Uterus (tissue), 4 donors: ENCODE data around the gene NDUFB10. TPM values are rescaled to one million over a fixed set of nuclear protein-coding genes. Genes with fewer than 3 reads are reported as not detected.

Source experiments
- DNase-seq, 2 donors: peaks; one replicate each; pipeline ENCODE4 v3.0.0-alpha.2; 2019 to 2020
- H3K27ac ChIP-seq, 2 donors: fragments of 200-600 bp; sonication (generic); 1 replicate in 1 of 2; 2 replicates in 1 of 2; pipeline ENCODE4 v1.5.1; 2016 to 2018
- H3K27me3 ChIP-seq, 2 donors: fragments of 200-600 bp; sonication (generic); one replicate each; pipeline ENCODE4 v1.5.1; 2018 to 2019; ENCODE audit warnings: control low read depth in 1 of 2
- H3K36me3 ChIP-seq, 2 donors: fragments of 200-600 bp; sonication (generic); one replicate each; pipeline ENCODE4 v1.5.1; 2019; ENCODE audit warnings: control low read depth in 1 of 2
- H3K4me1 ChIP-seq, 2 donors: fragments of 200-600 bp; sonication (generic); one replicate each; pipeline ENCODE4 v1.5.1; 2018 to 2019; ENCODE audit warnings: control low read depth in 1 of 2
- H3K4me3 ChIP-seq, 2 donors: fragments of 200-600 bp; sonication (generic); 1 replicate in 1 of 2; 2 replicates in 1 of 2; pipeline ENCODE4 v1.5.1; 2018 to 2019; ENCODE audit warnings: mild to moderate bottlenecking in 1 of 2
- H3K9me3 ChIP-seq, 2 donors: fragments of 200-600 bp; sonication (generic); one replicate each; pipeline ENCODE4 v1.5.1; 2019; ENCODE audit warnings: control low read depth in 1 of 2
- POLR2A ChIP-seq, 2 donors: fragments of 450-650 bp; IDR thresholded peaks; one replicate each; pipeline ENCODE4 v1.6.1; 2016; ENCODE audit warnings: antibody characterized with exemption in 2 of 2, mild to moderate bottlenecking in 1 of 2, moderate library complexity in 1 of 2
- intact Hi-C: fragments of 100-400 bp; cut with DNase I; formaldehyde crosslinking; loops from one replicate; pipeline ENCODE4 v1.15.1; 2023; ENCODE audit warnings: low total_unique reads
- total RNA-seq, 4 donors: library from RNA; depleted of rRNA in 3 of 4; stranded (reverse); fragments of >200 nt in 3 of 4; gene quantifications; one replicate each; pipeline versions ENCODE4 v1.1.0 to v1.2.4, GENCODE V29; 2014 to 2023
- TF ChIP-seq, protein P1 (sequence below), 4 experiments: fragments of 200-600 bp in 2 of 4; fragments of 450-650 bp in 2 of 4; sonication (generic) in 2 of 4; IDR thresholded peaks; one replicate each; pipeline ENCODE4 v1.5.1; 2016 to 2019; ENCODE audit warnings: antibody characterized with exemption in 4 of 4, mild to moderate bottlenecking in 2 of 4, moderate library complexity in 1 of 4
- donor health status: DM: yes; HTN: yes; CAD: no.

The NDUFB10 gene
- total RNA-seq, 4 donors from 2014 or later = 50.1 to 532 (median 78.0) TPM

DNA sequence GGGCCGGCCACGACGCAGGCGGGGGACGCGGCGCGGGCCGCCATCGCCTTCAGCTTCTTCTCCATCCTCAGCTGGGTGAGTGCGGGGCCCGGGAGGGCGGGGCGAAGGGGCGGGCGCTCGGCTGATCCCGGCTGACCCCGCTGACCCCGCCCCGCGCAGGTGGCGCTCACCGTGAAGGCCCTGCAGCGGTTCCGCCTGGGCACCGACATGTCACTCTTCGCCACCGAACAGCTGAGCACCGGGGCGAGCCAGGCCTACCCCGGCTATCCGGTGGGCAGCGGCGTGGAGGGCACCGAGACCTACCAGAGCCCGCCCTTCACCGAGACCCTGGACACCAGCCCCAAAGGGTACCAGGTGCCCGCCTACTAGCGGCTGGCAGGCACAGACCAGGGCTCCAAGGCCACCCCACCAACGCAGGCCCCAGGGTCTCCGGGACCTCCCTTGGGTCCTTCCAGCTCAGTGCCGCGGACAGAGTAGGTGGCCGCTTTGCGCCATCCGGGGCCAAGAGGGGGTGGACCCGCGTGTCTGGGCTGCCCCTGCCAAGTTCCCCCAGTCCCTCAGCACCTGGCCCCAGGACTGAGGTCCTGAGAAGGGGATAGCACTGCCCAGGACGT, 33.5 kb downstream of the NDUFB10 start:
- peaks cover 0 to 16% of the 10 kb centered on the region in 2 donors for H3K4me1 ChIP-seq
- H3K27me3 ChIP-seq = peaks cover 14 to 20% of the 10 kb centered on the region in 2 donors
- intact Hi-C loops = no loop called here
- H3K27ac ChIP-seq = no peak overlapping the region
- H3K9me3 ChIP-seq = no peaks in the 10 kb centered on the region
- H3K36me3 ChIP-seq = no peaks in the 10 kb centered on the region
- TF ChIP-seq POLR2A (IDR thresholded peaks at IDR 0.05) = no peak
- TF ChIP-seq, protein P1, sequence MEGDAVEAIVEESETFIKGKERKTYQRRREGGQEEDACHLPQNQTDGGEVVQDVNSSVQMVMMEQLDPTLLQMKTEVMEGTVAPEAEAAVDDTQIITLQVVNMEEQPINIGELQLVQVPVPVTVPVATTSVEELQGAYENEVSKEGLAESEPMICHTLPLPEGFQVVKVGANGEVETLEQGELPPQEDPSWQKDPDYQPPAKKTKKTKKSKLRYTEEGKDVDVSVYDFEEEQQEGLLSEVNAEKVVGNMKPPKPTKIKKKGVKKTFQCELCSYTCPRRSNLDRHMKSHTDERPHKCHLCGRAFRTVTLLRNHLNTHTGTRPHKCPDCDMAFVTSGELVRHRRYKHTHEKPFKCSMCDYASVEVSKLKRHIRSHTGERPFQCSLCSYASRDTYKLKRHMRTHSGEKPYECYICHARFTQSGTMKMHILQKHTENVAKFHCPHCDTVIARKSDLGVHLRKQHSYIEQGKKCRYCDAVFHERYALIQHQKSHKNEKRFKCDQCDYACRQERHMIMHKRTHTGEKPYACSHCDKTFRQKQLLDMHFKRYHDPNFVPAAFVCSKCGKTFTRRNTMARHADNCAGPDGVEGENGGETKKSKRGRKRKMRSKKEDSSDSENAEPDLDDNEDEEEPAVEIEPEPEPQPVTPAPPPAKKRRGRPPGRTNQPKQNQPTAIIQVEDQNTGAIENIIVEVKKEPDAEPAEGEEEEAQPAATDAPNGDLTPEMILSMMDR (IDR thresholded peaks at IDR 0.05) = no peak
- DNase-seq = no peak
- H3K4me3 ChIP-seq = peak overlapping the region in 1 of 2 donors; percentile 7

DNA sequence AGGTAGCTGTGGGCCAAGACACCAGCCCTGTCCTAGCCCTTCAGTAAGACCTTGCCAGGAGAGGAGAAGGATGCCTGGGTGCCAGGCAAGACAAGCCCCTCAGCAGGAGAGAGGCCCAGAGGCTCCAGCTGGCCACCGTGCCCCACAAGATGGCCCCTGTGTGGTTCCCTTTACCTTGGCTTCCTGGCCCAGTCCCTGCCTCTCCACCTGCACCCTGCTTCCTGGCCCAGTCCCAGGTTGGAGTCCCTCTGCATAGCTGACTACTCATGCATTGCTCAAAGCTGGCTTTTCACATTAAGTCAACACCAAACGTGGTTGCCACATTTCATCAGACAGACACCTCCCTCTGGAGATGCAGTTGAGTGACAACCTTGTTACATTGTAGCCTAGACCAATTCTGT, 34.4 kb downstream of the NDUFB10 start:
- Histone ChIP-seq H3K4me3 (no peak overlapping the region), H3K27ac (no peak overlapping the region), H3K36me3 (no peaks in the 10 kb centered on the region), H3K27me3 (peaks cover 14 to 20% of the 10 kb centered on the region in 2 donors), H3K4me1 (peaks cover 0 to 16% of the 10 kb centered on the region in 2 donors), H3K9me3 (no peaks in the 10 kb centered on the region)
- TF ChIP-seq, protein P1 (IDR thresholded peaks at IDR 0.05) = no peak
- no peak for TF ChIP-seq POLR2A (IDR thresholded peaks at IDR 0.05)
- intact Hi-C loops = no loop called here
- no peak for DNase-seq

DNA sequence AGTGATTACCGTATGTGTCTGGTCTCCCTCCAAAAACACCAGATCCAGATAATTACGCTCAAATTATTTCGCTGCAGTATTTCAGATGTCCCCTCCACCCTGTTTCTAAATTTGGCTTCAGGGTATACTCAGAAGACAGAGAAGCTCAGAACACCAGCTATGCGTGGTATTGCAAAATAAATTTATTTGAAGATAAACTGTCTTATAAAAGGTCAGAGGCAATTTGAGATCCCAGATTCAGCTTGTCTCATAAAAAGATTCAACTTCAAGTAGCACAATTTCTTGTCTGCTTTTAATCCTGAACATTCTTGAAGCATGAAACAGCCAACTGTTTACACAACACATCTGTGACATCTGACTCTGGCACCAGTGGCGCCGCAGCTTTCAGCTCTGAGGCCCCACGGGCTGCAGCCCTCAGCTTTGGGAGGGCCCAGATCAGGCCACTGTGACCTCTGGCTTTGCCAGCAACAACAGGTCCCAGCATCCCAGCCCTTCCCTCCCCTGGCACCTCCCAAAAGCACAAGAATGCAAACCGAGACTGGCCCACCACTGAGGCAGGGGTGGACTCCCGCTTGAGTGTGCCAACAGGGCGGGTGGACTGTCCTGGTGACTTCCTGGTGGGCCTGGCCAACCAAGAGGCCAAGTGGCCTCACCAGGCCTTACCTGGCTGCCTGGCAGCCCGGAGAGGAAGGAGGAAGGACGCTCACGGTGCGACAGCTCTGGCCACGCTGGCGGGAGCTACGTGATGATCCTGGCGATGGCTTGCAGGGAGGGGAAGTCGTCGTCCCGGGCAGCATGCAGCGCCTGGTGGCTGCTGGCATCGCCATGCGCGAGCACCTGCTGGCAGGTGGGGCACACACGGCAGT, 38.4 kb downstream of the NDUFB10 start:
- intact Hi-C loops = no loop called here
- no peaks in the 10 kb centered on the region for H3K27me3 ChIP-seq
- TF ChIP-seq POLR2A (IDR thresholded peaks at IDR 0.05) = no peak
- TF ChIP-seq, protein P1 (IDR thresholded peaks at IDR 0.05) = no peak
- no peaks in the 10 kb centered on the region for H3K4me1 ChIP-seq
- no peaks in the 10 kb centered on the region for H3K36me3 ChIP-seq
- no peak overlapping the region for H3K27ac ChIP-seq
- DNase-seq = peak in 1 of 2 donors; percentile 50
- H3K9me3 ChIP-seq = no peaks in the 10 kb centered on the region
- no peak overlapping the region for H3K4me3 ChIP-seq

DNA sequence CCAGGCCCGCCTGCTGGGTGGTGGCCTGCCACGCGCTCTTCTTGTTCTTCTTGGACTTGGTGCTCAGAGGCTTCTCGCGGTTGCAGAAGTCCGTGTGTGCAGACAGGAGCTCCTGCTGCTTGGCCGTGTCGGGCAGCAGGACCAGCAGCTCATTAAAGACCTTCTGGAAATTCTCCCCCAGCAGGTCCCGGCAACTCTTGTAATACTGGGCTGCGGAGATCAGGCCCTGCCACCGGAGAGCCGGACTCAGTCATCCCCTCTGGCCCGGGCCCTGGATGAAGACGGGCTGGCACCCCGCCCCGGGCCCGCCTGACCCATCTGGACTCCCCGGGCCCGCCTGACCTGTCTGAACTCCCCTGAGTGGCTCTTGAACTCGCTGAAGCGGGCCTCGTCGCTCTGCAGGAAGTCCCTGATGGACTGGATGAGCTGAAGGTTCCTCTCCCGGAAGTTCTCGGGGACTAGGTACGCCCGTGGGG, 39.1 kb downstream of the NDUFB10 start:
- intact Hi-C loops = no loop called here

More for the DNA sequence above, 39.1 kb downstream of the NDUFB10 start:
- TF ChIP-seq, protein P1 (IDR thresholded peaks at IDR 0.05) = no peak
- TF ChIP-seq POLR2A (IDR thresholded peaks at IDR 0.05) = no peak
- Histone ChIP-seq H3K9me3 (no peaks in the 10 kb centered on the region), H3K27ac (no peak overlapping the region), H3K36me3 (no peaks in the 10 kb centered on the region), H3K4me1 (no peaks in the 10 kb centered on the region), H3K27me3 (no peaks in the 10 kb centered on the region), H3K4me3 (no peak overlapping the region)
- DNase-seq = no peak
